Stimulated activated CD8-positive, alpha-beta memory T cell treated with anti-CD3 and anti-CD28 coated beads, Interleukin-7, amount 100 ng/mL, for 4 hours (primary cell): ENCODE results near the gene TAF3.
"Not testable (repeated sequence)": the region's sequence is repeated elsewhere in the genome, so short reads cannot be mapped to it uniquely, and the experiment has no call there.

ENCODE experiments used
- DNase-seq, 2 donors: peaks; one replicate each; pipeline ENCODE4 v3.0.0-alpha.2; 2020; ENCODE audit warnings: low read depth in 2 of 2

Gene TAF3

DNA sequence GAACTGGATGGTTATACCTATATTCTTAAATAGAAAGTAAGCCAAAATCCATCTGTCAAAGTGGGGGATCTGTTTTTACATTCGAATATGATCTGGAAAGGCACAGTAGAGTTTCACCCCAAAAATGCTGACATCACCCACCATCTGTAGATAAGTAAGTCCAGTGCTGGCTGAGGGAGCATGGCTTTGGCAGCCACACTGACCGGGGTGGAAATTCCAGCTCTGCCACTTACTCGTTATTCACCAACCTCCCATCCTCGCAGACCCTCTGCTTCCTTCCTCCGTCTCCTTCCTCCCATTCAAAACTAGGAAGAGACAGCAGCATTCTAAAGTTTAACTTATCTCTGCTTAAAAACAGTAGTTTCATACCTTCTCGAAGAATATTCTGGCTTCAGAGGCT, 151.3 kb downstream of the TAF3 start:
- no peak for DNase-seq

DNA sequence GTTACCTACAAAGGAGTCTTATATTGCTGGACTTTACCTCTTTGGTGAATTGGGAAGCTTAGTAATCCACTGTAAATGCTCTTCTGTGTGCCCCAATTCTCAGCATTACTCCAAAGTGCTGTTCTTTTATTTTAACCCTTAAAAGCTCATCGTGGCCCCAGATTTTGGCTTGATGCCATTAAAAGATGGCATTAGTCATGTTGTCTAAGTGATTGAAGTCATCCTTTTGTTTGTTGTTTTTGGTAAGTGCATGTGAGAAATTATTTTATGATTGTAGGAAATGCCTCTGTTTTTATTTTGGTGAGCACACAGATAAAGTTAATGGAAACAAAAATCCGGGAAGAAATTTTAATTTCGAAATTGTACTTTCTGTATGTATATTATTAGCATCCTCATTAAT, 153.6 kb downstream of the TAF3 start:
- no peak for DNase-seq

DNA sequence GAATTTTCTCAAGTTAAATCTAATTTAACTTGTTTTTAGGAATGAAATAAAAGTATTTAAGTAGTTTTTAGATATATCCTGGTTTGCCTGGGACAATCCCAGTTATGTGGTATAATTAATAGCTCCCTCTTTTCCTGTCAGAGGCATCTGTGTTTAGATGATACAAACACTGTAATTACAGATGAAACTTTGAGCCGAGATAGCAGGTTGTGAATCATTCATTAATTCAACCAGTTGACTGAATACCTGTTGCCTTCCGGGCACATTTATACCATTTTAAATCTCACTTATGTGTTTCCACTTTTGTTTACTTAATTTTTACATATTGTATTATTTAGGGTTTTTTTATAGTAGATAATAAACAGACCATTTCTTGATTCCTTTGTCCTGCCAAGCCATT, 154.1 kb downstream of the TAF3 start:
- DNase-seq, result no peak

DNA sequence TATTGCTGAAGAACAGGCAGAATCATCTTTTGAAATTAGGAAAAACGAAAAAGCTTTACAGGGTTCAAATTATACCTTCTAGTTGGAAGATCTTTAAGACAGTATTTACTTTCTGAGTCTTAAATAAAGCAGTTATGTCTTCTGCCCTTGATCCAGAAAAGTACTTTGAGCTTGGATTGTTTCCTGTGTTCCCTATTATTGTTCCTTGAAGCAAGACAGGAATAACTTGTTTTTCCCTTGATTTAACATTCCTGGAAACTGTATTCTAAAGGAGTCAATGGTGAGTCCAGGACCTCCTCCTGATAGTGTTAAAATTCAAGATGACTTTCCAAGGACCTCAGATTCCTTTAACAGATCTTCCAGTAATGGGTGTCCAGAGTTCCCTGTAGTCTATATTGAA, 161.9 kb downstream of the TAF3 start:
- DNase-seq, result no peak

DNA sequence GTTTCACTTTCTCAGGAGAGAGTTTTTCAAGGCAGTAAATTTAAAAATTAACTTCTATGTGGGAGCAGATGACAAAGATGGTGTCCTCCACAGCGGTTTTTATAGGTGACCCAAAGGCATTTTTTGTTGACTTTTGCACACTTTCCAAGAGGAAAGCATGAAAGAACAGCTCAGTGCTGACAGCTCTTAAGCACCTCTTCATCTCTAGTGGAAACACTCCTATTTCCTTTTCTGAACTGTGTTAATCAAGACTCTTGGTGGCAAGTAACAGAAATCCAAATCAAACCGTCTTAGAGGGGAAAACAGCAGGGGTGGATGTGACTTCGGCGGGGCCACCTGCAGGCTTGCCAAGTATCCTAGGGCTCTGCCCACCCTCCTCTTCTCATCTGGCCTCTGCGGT, 164.4 kb downstream of the TAF3 start:
- no peak for DNase-seq

DNA sequence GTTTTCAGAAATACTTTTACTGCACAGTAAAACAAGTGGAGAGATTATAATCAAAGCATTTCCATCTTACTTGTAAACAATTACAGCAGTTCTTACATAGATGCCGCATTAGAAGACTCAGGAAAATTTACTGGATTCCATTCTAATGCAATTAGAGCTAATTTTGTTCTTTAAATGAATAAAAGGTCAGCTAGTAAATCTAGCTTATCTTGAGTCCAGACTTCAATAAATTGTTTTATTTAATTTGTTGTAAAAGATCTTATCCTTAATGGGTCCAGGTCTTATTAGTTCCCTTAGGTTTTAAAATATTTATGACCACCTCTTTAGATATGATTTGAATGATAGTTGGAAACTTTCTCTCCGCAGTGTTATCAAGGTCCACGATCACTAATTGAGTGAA, 166.0 kb downstream of the TAF3 start:
- no peak for DNase-seq

DNA sequence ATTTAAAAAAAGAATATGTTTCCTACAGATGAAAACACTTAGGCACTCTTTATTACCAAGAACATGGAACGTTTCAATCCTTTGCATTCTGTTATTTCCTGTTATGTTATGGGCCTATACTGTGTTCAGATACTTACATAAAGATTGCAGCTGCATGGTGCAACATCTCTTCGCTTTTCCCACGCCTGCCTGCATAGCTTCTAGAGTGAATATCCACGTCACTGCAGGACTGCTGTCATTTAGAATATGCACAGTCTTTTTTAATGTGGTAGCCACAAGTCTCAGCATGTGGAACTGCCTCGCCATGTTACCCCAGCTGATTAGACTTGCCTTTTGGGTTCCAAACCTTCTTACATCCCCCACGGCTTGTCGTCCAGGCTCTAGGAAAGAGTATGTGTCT, 166.6 kb downstream of the TAF3 start:
- no peak for DNase-seq

DNA sequence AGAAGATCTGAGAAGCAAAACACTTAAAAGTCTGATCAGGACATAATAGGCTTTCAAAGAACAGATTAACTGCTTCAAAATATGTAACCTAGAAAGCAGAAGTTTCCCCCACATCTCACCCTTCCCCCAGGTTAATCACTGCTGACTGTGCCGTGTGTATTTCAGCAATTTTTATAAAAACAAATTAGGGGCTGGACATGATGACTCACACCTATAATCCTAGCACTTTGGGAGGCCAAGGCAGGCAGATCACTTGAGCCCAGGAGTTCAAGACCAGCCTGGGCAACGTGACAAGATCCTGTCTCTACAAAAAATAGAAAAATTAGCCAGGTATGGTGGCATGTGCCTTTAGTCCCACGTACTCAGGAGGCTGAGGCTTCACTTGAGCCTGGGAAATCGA, 168.5 kb downstream of the TAF3 start:
- no peak for DNase-seq

DNA sequence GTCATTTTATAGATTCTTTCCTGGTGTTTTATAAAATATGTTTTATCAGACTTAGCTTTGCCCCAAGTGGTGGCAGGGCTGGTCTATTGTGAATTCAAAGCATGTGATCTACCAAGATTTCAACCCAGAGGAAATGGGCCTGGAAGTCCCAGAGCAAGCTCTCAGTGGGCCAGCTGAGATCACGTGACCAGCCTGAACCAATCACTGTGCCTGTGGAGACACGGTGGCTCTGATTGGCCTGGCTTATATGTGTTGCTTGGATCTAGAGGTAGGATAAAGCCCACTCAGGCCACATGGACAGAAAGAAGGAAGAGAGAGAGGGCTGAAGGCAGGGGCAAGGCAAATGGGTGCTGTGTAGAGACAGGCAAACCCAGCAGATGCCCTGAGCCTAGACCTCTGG, 170.7 kb downstream of the TAF3 start:
- DNase-seq, result no peak

DNA sequence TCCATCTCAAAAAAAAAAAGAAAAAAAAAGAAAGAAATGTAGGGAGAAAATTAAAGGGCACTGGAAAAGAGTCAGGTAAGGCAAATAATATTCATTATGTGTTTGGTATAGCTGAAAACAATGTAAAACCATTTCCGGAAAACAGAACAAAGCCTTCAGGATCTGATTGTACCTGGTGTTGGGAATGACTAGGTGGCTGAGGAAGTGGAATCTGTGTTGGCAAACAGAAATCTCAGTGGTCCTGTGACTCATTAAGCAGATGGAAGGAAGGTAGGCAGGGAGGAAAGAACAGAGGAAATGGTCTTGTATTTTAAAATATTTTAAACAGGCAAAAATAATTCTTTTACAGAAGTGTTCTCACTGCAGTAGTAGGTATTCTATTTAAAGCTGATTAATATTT, 180.5 kb downstream of the TAF3 start:
- DNase-seq, result no peak

DNA sequence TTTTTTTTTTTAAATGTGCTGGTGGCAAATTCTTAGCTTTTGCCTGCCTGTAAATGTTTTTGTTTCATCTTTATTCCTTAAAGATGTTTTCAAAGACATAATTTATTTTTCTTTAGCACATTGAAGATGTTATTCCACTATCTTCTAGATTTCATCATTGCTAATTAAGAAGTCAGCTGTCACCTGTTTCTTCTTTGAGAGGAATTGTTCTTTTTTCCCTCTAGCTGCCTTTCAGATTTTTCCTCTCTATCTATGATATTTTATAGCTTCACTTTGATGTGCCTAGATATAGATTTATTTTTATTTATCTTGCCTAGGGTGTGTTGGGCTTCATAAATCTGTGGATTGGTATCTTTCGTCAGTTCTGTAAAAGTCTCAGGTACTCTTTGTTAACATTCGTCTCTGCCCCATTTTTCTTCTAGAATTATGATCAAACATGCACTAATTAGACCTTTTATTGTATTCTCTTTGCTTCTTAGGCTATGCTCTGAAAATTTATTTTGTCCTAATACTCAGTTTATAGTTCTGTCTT, 186.2 kb downstream of the TAF3 start:
- no peak for DNase-seq

DNA sequence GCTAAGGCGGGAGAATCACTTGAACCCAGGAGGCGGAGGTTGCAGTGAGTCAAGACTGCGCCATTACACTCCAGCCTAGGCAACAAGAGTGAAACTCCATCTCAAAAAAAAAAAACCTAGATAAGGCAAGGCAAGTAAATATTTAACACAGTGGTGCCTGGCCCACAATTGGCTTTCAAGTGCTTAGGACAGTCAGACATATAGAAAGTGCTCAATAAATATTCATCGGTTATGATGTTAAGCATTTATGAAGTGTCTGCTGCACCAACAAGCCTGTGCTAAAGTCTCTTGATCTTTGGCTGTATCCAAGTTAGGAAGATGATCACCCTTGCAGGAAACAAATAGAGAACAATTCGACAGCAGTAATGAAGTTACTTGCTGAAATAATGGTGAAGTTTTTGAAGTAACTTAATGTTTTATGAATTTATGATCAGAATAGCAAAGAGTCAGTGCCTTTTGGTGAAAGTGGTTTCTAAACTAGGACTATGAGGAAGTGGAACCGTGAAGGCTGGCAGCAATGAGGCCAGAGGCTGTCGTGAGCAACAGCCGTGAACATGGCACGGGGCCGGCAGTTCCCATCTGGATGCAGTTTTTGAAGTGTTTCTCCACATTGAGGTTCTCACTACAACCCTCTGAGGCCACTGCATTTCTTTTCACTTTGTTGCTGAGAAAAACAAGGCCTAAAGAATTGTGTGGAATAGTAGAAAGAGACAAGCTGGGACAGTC, 188.1 kb downstream of the TAF3 start:
- DNase-seq, result no peak

DNA sequence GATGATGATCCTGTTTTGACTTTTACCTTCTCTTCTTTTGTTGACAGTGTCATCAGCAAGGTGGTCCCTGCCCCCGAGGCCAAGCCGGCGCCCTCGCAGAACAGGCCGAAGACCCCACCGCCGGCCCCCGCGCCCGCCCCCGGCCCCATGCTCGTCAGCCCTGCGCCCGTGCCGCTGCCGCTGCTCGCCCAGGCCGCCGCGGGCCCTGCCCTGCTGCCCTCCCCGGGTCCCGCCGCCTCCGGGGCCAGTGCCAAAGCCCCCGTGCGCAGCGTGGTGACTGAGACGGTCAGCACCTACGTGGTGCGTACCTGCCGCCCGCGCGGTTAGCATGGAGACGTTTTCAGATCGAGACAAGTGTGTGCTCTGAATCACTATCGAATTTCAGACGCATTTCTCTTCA, 190.7 kb downstream of the TAF3 start:
- DNase-seq, result no peak

DNA sequence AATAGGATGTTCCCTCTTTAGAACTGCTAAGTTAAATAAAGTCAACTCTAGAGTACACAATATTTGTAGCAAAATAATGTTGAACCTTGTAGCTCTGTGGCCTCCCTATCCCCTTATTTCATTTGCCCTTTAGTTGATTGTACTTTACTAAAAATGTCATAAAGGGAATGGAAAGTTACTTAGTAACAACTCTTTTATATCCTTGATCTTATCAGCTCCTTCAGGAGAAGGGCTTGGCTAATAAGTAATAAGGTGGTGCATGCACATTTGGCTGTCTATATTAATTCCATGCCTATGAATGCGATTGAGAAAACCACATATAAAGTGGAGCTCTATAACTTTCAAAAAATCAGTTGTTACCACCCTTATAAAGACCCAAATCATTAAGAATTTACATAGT, 194.7 kb downstream of the TAF3 start:
- DNase-seq, result no peak

DNA sequence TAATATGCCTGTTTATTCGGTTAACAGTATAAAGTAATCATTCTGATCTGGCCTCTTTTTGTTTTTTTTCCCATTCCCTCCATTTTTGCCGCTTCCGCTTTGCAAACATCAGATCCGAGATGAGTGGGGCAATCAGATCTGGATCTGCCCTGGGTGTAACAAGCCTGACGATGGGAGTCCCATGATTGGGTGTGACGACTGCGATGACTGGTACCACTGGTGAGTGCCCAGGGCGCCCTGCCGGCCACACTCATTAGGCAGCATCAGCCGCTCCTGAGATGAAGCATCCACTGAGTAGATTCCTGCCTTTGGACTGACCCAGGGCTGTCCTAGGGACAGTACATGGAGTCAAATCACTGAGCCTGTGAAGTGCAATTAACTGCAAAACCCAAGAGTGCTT, 195.3 kb downstream of the TAF3 start:
- DNase-seq, result no peak

DNA sequence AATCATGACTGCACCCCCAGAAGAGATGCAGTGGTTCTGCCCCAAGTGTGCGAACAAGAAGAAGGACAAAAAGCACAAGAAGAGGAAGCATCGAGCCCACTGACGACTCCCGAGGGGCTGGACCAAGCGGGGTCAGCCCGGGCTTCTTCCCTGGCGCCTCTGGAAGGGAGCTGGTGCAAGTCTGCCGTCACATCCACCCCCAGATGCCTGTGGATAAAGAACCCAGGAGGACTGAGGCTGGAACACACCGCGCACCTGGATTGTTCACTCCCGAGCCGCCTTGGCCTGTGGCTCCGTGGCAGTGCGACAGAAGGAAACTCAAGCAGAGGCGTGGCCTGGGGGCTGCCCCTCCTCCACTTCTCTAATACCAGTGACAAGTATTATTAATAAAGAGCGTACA, 196.3 kb downstream of the TAF3 start:
- no peak for DNase-seq

DNA sequence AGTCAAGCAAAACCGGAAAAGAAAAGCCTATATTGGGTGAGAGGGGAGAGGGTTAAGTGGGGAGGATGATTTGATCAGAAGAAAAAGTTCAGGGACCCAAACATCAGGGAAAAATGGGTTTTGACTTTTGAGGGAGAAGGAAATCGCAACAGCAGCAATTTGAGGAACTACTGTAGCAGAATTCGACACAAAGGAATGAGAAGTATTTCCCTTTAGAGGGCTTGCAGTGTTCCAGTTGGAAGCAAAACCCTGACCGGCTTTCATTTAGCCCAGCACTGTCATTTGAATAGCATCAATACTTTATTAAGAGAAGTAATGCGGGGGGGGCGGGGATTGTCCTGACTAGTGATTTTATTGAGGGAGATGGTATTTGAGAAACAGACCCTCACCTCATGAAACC, 199.0 kb downstream of the TAF3 start:
- no peak for DNase-seq

DNA sequence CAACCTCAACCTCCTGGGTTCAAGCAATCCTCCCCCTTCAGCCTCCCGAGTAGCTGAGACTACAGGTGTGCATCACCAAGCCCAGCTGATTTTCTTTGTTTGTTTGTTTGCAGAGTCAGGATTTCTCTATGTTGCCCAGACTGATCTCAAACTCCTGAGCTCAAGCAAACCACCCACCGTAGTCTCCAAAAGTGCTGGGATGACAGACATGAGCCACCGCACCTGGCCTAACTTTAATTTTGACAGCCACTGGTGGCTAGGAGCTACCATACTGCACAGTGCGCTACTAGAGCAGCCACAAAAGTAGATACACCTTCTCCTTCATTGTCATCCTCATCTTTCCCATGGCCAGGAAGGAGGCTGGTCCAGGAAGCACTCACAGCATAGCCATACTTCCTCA, 205.0 kb downstream of the TAF3 start:
- no peak for DNase-seq

DNA sequence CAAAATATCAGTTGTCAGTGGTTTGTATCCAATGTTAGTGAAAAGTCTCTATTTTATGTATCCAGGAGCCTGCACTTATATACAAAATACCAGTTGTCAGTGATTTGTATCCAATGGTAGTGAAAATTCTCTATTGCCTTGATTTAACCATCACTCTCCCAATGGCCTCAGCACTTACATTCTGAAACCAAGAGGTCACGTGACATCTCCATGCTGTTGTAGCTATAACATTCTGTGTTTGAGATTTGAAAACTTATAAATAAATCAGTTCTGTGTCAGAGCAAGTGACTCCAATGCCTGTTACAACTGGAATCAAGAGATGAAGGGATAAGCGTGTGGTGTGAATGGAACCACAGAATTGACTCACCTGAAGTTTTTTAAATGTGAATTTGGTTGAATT, 205.5 kb downstream of the TAF3 start:
- no peak for DNase-seq

DNA sequence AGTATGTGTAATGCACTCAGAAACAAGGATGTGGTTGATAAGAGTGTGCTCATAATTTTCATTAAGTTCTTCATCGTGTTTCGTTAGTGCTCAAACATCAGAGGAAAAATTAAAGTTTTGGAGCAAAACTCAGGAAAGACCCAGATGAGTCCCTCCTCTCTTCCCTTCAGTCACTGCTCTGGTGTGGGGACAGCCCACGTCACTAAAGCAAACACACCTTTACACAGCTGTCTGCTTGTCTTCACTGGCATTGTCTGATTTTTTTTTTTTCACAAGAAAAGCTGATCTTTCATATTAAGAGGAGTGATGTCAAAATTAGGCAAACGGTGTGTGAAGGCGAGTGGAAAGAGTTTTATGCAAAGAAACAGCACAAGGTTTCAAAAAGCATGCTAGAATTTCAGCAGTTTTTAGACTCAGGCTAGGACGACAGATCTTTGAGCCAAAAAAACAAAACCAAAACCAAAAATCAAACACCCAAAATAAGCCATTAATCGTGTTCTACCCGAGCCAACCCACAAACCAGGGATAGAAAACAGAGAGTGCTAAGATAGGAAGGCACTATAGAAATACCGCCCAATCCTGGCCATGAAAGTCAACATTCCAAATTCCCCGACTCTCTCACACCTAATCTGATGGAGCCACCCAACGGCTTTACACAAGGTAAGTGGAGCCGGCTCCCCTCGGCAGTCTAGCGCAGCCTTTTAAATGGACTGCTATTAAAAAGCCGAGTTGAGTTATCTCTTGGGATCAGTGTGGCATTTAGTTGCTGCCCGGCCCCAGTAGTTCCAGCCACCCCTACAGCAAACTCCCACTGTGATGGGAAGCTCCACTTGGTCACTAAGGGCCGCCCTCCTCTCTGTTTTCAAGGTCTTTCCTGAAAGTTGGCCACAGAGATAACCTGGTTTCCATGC, 208.3 kb downstream of the TAF3 start:
- no peak for DNase-seq

DNA sequence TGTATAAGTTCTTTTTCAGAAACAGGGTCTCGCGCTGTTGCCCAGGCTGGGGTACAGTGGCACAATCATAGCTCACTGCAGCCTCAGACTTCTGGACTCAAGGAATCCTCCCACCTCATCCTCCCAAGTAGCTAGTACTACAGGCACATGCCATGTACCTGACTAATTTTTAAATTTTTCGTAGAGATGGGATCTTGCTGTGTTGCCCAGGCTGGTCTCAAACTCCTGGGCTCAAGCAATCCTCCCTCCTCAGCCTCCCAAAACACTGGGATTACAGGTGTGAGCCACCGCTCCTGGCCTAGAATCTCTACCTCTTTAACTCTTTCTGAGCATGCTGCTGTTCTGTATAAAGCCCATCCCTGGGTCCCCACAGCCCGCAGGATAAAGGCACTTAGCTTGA, 212.9 kb downstream of the TAF3 start:
- not testable (repeated sequence) for DNase-seq

DNA sequence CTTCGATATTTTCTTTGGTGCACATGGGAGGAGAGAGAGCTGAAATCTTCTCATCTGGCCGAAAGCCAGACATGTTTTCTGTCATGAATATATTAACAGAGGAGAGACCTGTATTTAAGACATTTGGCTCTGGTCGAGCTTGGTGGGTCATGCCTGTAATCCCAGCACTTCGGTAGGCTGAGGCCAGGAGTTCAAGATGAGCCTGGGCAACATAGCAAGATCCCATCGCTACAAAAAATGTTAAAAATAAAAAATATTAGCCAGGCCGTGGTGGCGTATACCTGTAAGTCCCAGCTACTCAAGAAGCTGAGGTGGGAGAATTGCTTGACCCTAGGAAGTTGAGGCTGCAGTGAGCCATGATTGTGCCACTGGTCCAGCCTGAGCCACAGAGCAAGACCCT, 214.3 kb downstream of the TAF3 start:
- DNase-seq, result no peak

DNA sequence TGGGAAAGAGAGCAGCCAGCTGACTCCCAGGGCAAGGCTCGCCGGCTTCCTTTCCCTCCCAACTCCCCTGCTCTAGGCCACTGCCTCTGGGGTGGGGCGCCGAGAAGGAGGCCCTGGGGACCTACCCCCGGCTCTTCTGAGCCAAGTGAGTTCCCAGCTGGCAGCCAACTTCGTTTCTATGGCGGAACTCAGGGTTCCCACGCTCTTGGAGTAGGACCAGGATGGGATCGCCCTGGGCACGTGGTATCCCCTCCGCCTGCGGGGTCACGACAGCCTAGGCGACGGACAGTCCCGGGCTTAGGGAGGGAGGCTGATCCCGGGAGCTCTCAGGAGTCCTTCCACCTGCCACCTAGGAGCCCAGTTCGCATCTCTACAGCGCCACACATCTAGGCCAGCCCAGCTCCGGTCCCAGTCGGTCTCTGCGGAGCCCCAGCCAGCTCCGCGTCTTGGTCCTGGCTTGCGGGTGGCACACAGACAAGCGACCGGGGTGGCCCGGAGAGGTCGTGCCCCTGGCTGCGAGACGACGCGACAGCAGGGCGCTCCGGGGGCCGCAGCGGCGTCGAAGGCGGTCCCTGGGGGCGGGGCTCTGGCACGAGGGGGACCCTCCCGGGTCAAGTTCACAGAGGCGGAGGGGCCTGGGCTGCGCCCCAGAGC, 215.6 kb downstream of the TAF3 start:
- DNase-seq, result no peak
